HG02970 (cell line): ENCODE measurements around the gene SLC66A1.
"Not testable (repeated sequence)": the region's sequence is repeated elsewhere in the genome, so short reads cannot be mapped to it uniquely, and the experiment has no call there.

ENCODE experiments used
- ATAC-seq: cut with Tn5 transposase; IDR thresholded peaks from one replicate; pipeline ENCODE4 v1.9.1; 2021; ENCODE audit warnings: mild to moderate bottlenecking, moderate library complexity, moderate number of reproducible peaks; ENCODE audit not compliant: unreplicated experiment, low FRiP score

Gene SLC66A1

GRCh38 chr1:19304081-19304480 lies 8.0 kb upstream of the SLC66A1 start:
- ATAC-seq: not testable (repeated sequence)

DNA sequence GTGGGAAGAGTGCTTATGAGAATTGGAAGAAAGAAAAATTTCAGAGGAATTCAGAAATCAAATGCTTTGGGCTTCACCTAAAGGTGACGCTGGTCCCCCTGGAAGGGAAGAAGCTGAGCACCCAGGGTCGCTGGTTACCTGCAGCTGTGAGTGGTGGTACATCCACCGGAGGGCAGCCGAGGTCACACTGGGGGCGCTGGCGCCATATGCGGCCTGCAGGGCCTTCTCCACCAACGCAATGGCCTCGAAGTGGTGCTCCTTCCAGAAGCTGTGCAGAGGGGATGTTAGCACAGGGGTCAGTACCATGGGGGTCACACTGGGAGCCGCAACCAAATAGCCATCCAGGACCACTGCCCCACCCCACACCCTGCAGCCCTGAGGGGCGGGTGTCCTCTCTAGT lies 6.2 kb upstream of the SLC66A1 start:
- no peak for ATAC-seq

DNA sequence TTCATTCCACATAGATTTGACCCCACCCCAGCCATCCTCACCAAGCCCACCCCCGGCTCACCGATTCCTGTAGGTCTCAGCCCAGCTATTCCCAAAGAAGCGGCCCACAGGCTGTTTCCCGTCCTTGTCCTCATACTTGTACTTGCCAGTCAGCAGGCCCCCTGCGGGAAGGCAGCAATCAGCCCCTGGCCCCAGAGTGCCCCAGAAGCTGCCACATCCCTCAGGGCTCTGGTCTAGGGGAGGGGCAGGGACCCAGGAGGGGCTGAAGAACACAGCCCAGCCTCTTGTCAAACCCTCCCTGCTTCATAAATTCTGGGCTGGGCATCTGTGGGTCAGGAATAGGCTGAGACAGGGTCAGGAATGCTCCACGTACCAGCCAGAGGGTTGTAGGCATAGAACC lies 5.2 kb upstream of the SLC66A1 start:
- ATAC-seq: no peak

GRCh38 chr1:19307794-19308508 lies 4.2 kb upstream of the SLC66A1 start:
- no peak for ATAC-seq

DNA sequence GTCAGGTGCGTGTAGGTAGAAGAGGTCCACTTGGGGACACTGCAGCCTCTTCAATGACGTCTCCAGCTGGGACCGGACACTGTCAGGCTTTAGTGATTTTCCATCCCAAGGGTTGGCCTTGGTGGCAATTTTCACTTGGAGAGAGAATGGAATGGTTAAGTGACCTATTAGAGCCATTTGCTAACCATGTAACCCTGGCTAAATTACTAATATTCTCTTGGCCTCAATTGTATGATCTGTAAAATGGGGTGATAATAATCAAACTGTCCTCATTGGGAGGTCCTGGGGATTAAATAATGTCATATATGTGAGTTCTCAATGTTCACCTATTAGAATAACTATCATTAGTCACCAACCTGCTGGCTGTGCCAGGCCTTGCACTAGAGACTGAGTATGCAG lies 3.6 kb upstream of the SLC66A1 start:
- ATAC-seq: no peak

GRCh38 chr1:19309123-19309813 lies 2.9 kb upstream of the SLC66A1 start:
- no peak for ATAC-seq

DNA sequence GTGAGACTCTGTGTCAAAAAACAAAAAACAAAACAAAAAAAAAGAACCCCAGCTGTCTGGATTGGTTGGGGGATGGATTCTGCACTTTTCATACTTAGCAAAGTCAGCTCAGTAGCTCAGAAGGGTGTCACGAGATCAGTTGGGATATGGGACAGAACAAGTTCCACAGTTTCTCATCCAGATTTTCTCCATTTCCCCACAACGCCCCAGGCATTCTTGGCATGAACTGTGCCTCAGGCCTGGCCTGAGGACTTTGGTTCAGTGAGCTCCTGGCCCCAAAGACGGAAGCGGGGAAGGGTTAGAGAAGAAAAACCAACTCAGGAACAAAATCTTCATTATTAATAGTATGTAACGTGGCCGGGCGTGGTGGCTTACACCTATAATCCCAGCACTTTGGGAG lies 2.1 kb upstream of the SLC66A1 start:
- no peak for ATAC-seq

GRCh38 chr1:19310720-19311502 lies 1.2 kb upstream of the SLC66A1 start:
- ATAC-seq: no peak

DNA sequence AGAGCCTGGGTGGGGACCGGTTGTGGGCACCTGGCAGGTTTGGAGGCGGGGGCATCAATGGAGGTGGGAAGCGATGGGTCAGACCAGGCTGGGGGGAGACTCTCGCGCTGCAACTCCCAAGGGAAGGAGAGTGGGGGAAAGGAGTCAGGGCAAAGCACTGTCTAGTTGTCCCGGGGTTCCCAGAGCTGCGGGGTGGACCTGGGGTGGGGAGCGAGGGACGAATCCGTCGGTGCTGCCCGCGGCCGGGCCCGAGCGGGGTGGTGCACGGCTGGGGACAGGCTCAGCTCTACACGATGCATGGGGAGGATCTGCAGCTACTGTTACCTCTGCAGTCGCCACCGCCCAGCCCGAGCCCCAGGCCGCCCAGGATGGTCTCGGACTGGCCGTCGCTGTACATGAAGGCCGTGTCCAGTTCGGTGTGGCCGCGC lies 609 bp upstream of the SLC66A1 start:
- no peak for ATAC-seq

- ATAC-seq: peak; percentile 14
These were observed 883 bp downstream of the SLC66A1 start for GRCh38 chr1:19312782-19313635.

DNA sequence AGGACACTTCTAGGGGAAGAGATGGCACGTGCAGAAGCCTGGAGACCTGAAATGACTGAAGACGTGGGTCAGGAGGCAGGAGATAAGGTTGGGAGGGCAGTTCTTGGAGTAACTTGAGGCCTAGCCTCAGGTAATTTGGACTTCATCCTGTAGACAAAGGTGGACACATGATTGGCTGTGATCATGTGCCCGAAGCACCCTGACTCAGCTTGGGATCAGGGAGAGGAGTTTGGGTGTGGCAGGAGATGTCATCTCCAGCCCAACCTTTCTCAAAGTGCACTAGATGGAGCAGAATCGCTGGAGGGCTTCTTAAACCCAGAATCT lies 1.5 kb downstream of the SLC66A1 start:
- ATAC-seq: no peak

GRCh38 chr1:19313961-19314882 lies 2.1 kb downstream of the SLC66A1 start:
- no peak for ATAC-seq

DNA sequence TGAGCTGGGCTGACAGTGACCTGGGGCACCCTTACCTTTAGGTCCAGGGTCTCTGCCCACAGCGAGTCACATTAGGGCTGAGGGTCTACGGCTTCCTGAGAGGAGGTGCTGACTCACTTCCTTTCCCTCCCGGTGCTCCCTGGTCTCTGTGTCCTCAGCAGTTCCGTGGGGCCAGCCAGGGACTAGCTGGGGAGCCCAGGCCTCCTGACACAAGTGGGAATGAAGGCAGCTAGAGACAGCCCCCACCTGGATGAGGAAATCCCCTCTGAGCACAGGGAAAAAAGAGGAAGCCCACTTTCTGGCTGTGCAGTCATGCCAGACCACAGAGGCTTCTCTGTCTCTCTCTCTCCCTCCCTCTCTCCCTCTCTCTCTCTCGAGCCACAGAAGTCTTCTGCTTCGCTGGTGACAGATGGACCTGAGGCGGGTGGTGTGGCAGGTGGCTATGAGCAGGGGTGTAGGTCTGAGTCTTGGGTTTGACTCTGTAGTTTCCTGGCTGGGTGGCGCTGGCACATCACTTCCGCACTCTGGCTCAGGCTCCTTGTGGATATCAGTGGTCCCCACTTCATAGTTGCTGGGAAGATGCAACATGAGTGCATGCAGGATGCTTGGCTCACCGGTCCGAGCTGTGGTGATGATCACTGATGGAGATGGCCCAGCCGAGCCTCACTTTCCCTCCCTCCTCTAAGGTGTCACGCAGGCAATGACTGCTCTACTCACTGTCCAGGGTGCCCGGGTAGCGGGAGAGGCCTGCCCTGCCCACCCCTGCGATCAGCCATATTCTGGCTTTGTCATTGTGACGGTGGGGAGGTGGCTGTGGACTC lies 3.5 kb downstream of the SLC66A1 start:
- no peak for ATAC-seq

DNA sequence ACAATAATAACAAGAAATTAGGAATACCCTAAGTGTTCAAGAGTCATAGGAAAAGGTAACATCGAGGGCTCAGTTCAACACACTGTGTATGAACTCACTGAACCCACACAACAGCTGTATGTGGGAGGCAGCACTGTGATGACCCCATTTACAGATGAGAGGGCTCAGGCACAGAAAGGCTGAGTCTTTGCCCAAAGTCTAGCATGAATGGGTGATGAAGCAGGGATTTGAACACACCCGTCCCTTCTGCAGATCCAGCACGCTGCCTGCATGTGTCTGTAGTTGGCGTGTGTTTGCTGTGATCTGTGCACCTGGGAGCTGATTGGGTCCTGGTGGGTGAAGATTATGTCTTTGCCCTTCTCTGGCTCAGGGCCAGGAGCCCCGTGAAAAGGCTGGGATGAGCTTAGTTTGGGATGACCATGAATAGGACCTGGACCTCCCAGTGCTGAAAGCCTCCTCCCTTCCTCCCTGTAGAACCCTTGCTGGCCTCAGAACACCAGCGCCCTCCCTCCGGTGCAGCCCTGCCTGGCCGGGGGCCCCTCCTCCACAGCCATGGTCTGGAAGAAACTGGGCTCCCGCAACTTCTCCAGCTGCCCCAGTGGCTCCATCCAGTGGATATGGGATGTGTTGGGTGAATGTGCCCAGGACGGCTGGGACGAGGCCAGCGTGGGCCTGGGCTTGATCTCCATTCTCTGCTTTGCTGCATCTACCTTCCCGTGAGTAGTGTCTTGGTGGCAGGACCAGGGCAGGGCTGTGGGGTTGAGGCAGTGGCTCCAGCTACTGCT lies 5.2 kb downstream of the SLC66A1 start:
- ATAC-seq: no peak

DNA sequence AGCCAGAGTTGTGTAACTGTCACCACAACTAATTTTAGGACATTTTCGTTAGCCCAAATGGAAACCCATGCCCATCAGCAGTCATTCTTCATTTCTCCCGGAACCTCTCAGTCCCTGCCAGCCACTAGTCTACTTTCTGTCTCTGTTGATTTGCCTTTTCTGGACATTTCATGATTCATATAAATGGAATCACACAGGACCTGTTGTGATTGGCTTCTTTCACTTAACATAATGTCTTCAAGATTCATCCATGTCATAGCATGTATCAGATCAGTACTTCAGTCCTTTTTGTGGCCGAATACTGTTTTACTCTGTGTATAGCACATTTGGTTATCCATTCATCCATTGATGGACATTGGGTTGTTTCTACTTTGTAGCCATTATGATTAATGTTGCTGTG lies 7.1 kb downstream of the SLC66A1 start:
- ATAC-seq: no peak

DNA sequence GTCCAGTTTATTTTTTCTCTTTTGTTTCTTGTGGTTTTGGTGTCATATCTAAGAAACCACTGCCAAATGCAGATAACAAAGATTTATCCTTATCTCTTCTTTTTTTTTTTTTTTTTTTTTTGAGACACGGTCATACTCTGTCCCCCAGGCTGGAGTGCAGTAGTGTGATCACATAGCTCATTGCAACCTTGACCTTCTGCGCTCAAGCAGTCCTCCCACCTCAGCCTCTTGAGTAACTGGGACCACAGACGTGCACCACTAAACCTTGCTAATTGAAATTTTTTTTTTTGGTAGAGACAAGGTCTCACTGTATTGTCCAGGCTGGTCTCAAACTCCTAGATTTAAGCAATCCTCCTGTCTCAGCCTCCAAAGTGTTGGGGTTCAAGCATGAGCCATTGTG lies 8.9 kb downstream of the SLC66A1 start:
- ATAC-seq: no peak

DNA sequence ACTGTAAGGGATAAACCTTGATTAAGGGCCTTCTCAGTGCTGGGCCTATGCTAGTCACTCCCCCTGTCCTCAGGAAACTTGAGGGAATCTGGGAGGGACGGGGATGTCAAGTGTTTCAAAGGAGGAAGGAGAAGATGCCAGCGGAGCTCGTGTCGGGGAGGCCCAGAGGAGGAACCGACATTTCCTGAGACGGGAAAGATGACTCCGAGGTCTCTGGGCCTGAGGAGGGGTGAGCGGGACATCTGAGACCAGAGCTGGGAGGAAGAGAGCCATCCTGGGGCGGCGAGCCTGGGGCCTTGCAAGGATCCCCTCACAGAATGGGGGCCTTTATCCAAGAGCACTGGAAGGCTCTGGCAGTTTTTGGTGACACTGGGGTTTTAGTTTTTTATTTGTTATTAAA lies 10.4 kb downstream of the SLC66A1 start:
- no peak for ATAC-seq
